HL-60 (cell line): ENCODE data around the gene MTA2.

Experiments
- CTCF ChIP-seq: IDR thresholded peaks from one replicate; pipeline ENCODE4 v1.5.1; 2011; ENCODE audit warnings: low read length, control low read depth, inconsistent platforms; ENCODE audit not compliant: insufficient read depth
- GABPA ChIP-seq: IDR thresholded peaks from 2 replicates; pipeline ENCODE4 v1.6.1; 2012; ENCODE audit warnings: low read depth
- POLR2AphosphoS5 ChIP-seq: IDR thresholded peaks from 2 replicates; pipeline ENCODE4 v1.6.1; 2012; ENCODE audit warnings: low read depth
- TF ChIP-seq, protein P1 (sequence below): IDR thresholded peaks from 2 replicates; pipeline ENCODE4 v1.6.1; 2012; ENCODE audit warnings: low read depth; ENCODE audit not compliant: insufficient replicate concordance

DNA sequence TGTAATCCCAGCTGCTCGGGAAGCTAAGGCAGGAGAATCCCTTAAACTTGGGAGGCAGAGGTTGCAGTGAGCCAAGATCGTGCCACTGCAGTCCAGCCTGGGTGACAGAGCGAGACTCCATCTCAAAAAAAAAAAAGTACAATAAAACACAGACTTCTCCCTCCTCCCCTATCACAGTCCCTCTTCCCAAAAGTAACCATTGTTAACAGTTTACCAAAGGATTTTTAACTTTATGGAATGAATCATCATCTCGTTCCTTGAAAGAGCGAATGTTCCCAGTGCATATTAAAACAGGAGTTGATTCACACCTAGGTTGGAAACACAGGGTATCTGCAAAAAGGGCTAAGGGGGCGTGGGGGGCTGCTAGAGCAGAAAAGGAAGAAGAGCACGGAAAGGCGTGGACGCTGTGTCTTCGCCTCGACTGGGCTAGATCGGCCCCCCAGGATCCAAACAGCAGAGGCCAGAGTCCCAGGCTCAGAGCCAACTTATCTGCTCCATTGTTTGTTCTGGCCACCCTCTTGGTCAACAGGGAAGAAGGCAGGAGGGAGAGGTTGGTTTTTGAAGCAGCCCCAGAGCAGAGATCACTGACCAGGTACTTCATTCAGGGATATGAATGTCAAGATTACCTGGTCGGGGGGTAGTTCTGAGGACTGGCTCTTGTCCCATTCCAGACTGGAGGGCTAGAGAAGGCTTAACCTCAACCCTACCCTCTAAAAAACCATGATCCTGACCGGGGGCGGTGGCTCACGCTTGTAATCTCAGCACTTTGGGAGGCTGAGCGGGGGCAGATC lies 52.9 kb downstream of the MTA2 start:
- no peak for TF ChIP-seq CTCF
- TF ChIP-seq POLR2AphosphoS5, result no peak
- TF ChIP-seq GABPA, result no peak
- TF ChIP-seq, protein P1, sequence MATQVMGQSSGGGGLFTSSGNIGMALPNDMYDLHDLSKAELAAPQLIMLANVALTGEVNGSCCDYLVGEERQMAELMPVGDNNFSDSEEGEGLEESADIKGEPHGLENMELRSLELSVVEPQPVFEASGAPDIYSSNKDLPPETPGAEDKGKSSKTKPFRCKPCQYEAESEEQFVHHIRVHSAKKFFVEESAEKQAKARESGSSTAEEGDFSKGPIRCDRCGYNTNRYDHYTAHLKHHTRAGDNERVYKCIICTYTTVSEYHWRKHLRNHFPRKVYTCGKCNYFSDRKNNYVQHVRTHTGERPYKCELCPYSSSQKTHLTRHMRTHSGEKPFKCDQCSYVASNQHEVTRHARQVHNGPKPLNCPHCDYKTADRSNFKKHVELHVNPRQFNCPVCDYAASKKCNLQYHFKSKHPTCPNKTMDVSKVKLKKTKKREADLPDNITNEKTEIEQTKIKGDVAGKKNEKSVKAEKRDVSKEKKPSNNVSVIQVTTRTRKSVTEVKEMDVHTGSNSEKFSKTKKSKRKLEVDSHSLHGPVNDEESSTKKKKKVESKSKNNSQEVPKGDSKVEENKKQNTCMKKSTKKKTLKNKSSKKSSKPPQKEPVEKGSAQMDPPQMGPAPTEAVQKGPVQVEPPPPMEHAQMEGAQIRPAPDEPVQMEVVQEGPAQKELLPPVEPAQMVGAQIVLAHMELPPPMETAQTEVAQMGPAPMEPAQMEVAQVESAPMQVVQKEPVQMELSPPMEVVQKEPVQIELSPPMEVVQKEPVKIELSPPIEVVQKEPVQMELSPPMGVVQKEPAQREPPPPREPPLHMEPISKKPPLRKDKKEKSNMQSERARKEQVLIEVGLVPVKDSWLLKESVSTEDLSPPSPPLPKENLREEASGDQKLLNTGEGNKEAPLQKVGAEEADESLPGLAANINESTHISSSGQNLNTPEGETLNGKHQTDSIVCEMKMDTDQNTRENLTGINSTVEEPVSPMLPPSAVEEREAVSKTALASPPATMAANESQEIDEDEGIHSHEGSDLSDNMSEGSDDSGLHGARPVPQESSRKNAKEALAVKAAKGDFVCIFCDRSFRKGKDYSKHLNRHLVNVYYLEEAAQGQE, result no peak
